HG03460 (cell line): ENCODE results near the gene SCCPDH.
A peak's percentile ranks its signal among the peaks of the same experiment; 100 is the strongest.

Experiments
- ATAC-seq: cut with Tn5 transposase; IDR thresholded peaks from one replicate; pipeline ENCODE4 v1.9.1; 2021; ENCODE audit not compliant: unreplicated experiment

Gene SCCPDH

GRCh38 chr1:246748867-246749266 is 24.7 kb downstream of the SCCPDH start:
- no peak for ATAC-seq

GRCh38 chr1:246750752-246751151 is 26.5 kb downstream of the SCCPDH start:
- ATAC-seq, result no peak

- peak; percentile 94 for ATAC-seq
Measured at GRCh38 chr1:246753670-246754535, 29.7 kb downstream of the SCCPDH start.

- no peak for ATAC-seq
Measured at GRCh38 chr1:246755419-246755818, 31.2 kb downstream of the SCCPDH start.

- no peak for ATAC-seq
Measured at GRCh38 chr1:246760422-246761347, 36.5 kb downstream of the SCCPDH start.

- ATAC-seq, result no peak
Measured at GRCh38 chr1:246761396-246761795, 37.2 kb downstream of the SCCPDH start.

- no peak for ATAC-seq
Measured at GRCh38 chr1:246765521-246765920, 41.3 kb downstream of the SCCPDH start.

GRCh38 chr1:246768403-246769020 is 44.3 kb downstream of the SCCPDH start:
- no peak for ATAC-seq

GRCh38 chr1:246769306-246769705 is 45.1 kb downstream of the SCCPDH start:
- no peak for ATAC-seq

GRCh38 chr1:246771366-246771765 is 47.2 kb downstream of the SCCPDH start:
- no peak for ATAC-seq

GRCh38 chr1:246772686-246773085 is 48.5 kb downstream of the SCCPDH start:
- ATAC-seq, result no peak

- ATAC-seq, result peak; percentile 98
Measured at GRCh38 chr1:246773213-246773641, 49.0 kb downstream of the SCCPDH start.

GRCh38 chr1:246775531-246776385 is 51.5 kb downstream of the SCCPDH start:
- ATAC-seq, result no peak

GRCh38 chr1:246776923-246777322 is 52.7 kb downstream of the SCCPDH start:
- no peak for ATAC-seq

GRCh38 chr1:246778663-246779062 is 54.5 kb downstream of the SCCPDH start:
- ATAC-seq, result no peak

- no peak for ATAC-seq
Measured at GRCh38 chr1:246779561-246780175, 55.5 kb downstream of the SCCPDH start.

GRCh38 chr1:246780264-246780663 is 56.1 kb downstream of the SCCPDH start:
- no peak for ATAC-seq

GRCh38 chr1:246781212-246781611 is 57.0 kb downstream of the SCCPDH start:
- no peak for ATAC-seq

- ATAC-seq, result peak; percentile 65
Measured at GRCh38 chr1:246782120-246782900, 58.1 kb downstream of the SCCPDH start.
